ENCODE measurements around the gene ENO2. TPM values are rescaled to one million over a fixed set of nuclear protein-coding genes. Genes with fewer than 3 reads are reported as not detected.

Gene ENO2
- total RNA-seq, 2 donors from 2014 or later: 104 to 139 TPM

GRCh38 chr12:6957151-6957701, 42.8 kb downstream of the ENO2 start:
- TF ChIP-seq CTCF (conservative IDR thresholded peaks at IDR 0.05): no peak
- Histone ChIP-seq H3K4me1 (ENCODE audit: control insufficient read depth, insufficient read depth, low read length) (peaks cover under 1% of the 10 kb centered on the region), H3K36me3 (ENCODE audit: control insufficient read depth, insufficient read depth, low read length) (no peaks in the 10 kb centered on the region), H3K9me3 (ENCODE audit: control insufficient read depth, low read length) (no peaks in the 10 kb centered on the region), H3K27ac (ENCODE audit: low read depth, low read length) (no peak overlapping the region), H3K9ac (ENCODE audit: extremely low read depth, low read length, poor library complexity, severe bottlenecking) (no peak overlapping the region), H3K27me3 (ENCODE audit: control insufficient read depth, insufficient read depth, low read length, poor library complexity, severe bottlenecking) (no peaks in the 10 kb centered on the region), H3K4me3 (ENCODE audit: low read length) (no peak overlapping the region)
- Mint-ChIP-seq H3K4me1 (peaks cover 18% of the 10 kb centered on the region), H3K27me3 (ENCODE audit: insufficient read depth) (no peaks in the 10 kb centered on the region), H3K36me3 (ENCODE audit: low read depth) (peaks cover 26% of the 10 kb centered on the region), H3K27ac (peak overlapping the region; percentile 5), H3K9me3 (no peaks in the 10 kb centered on the region), H3K4me3 (no peak overlapping the region)
- WGBS, 2 experiments (ENCODE audit: insufficient coverage in 1 of 2, insufficient read length in 1 of 2): 93% methylated on average over 9 to 20 of the region's 20 CpGs
- no peak for DNase-seq

- 88 to 90% methylated on average over 18 to 28 of the region's 28 CpGs for WGBS, 2 experiments (ENCODE audit: insufficient coverage in 1 of 2, insufficient read length in 1 of 2)
- Mint-ChIP-seq H3K36me3 (ENCODE audit: low read depth) (peaks cover 20% of the 10 kb centered on the region), H3K4me3 (no peak overlapping the region), H3K27ac (no peak overlapping the region), H3K9me3 (no peaks in the 10 kb centered on the region), H3K4me1 (peaks cover 22% of the 10 kb centered on the region), H3K27me3 (ENCODE audit: insufficient read depth) (no peaks in the 10 kb centered on the region)
- Histone ChIP-seq H3K36me3 (ENCODE audit: control insufficient read depth, insufficient read depth, low read length) (no peaks in the 10 kb centered on the region), H3K4me1 (ENCODE audit: control insufficient read depth, insufficient read depth, low read length) (peaks cover 4% of the 10 kb centered on the region), H3K27me3 (ENCODE audit: control insufficient read depth, insufficient read depth, low read length, poor library complexity, severe bottlenecking) (no peaks in the 10 kb centered on the region), H3K9ac (ENCODE audit: extremely low read depth, low read length, poor library complexity, severe bottlenecking) (no peak overlapping the region), H3K27ac (ENCODE audit: low read depth, low read length) (no peak overlapping the region), H3K4me3 (ENCODE audit: low read length) (no peak overlapping the region), H3K9me3 (ENCODE audit: control insufficient read depth, low read length) (no peaks in the 10 kb centered on the region)
- DNase-seq: no peak
- TF ChIP-seq CTCF (conservative IDR thresholded peaks at IDR 0.05): no peak
These were observed 43.6 kb downstream of the ENO2 start for GRCh38 chr12:6957741-6958608.

GRCh38 chr12:6958609-6959057, 44.3 kb downstream of the ENO2 start:
- H3K27me3 Mint-ChIP-seq (ENCODE audit: insufficient read depth): no peaks in the 10 kb centered on the region
- TF ChIP-seq CTCF (conservative IDR thresholded peaks at IDR 0.05): no peak
- Histone ChIP-seq H3K9me3 (ENCODE audit: control insufficient read depth, low read length) (no peaks in the 10 kb centered on the region), H3K4me1 (ENCODE audit: control insufficient read depth, insufficient read depth, low read length) (peaks cover 4% of the 10 kb centered on the region), H3K27ac (ENCODE audit: low read depth, low read length) (no peak overlapping the region), H3K9ac (ENCODE audit: extremely low read depth, low read length, poor library complexity, severe bottlenecking) (no peak overlapping the region), H3K27me3 (ENCODE audit: control insufficient read depth, insufficient read depth, low read length, poor library complexity, severe bottlenecking) (no peaks in the 10 kb centered on the region), H3K36me3 (ENCODE audit: control insufficient read depth, insufficient read depth, low read length) (no peaks in the 10 kb centered on the region), H3K4me3 (ENCODE audit: low read length) (no peak overlapping the region)
- no peak overlapping the region for H3K4me3 Mint-ChIP-seq
- H3K36me3 Mint-ChIP-seq (ENCODE audit: low read depth): peaks cover 20% of the 10 kb centered on the region
- no peak overlapping the region for H3K27ac Mint-ChIP-seq
- no peak for DNase-seq
- 91 to 96% methylated on average over 5 to 10 of the region's 10 CpGs for WGBS, 2 experiments (ENCODE audit: insufficient coverage in 1 of 2, insufficient read length in 1 of 2)
- H3K4me1 Mint-ChIP-seq: peaks cover 22% of the 10 kb centered on the region
- no peaks in the 10 kb centered on the region for H3K9me3 Mint-ChIP-seq

Measured in endodermal cell (in vitro differentiated cells).